ENCODE measurements around the gene EEIG1.

DNA sequence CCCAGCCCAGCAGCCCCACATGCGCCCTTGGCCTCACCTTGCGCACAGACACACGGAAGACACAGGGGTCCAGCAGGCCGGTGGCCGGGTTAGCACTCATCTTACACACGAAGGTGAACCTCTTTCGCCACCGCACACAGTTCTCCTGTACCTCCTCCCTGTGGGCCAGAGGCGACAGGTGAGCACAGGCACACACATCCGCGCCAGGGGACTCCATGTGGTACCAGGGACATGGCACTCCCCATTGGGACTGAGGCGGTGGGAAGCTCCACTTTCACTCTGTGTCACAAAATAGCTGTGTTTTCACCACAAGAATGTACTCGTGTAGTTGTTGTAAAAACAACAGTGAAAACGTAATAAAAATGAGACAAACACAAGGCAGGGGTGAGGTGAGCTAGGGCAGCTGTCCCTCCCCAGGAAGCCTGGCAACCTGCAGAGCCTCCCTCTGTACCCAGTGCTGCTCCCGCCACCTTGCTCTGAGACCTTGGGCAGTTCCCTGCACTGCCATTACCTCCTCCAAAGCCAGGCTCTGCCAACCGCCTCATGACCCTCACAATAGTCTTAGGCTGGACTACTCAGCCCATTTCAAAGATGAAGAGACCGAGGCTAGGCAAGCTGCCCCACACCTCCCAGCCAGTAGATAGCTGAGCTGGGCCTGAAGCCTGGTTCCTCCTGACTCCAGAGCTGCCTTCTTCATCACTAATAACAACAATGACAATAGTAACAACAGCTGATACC is 26.9 kb downstream of the EEIG1 start:
- TF ChIP-seq SUZ12 (IDR thresholded peaks at IDR 0.05; ENCODE audit: extremely low read depth, insufficient read depth, insufficient read length): no peak
- TF ChIP-seq YY1 (IDR thresholded peaks at IDR 0.05; ENCODE audit: insufficient read depth, insufficient read length): no peak

All from NT2/D1 (cell line).